ENCODE measurements around the gene ABHD16B.
"Not testable (repeated sequence)": the region's sequence is repeated elsewhere in the genome, so short reads cannot be mapped to it uniquely, and the experiment has no call there.

ABHD16B gene

DNA sequence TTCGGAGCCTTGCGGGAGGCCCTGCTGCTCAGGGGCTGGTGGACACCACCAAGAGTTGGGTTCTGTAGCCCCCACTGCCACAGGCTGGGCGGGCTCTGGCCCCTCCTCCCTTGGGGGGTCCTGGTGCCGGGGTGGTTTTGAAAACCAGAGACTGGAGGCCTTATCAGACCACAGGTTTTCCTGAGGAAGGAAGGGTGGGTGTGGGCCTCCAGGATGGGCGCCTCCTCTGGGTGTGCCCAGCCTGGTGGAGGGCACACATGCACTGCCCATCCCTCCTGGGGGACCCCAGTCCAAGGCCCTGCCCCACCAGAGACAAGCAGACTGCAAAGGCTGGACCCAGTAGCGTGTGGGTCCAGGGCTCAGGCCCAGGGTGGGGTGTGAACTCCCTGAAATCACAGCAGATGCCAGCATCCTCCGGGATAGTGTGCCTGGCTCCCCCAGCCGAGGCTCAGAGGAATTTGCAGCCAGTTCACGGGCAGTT is 16.7 kb upstream of the ABHD16B start:
- H3K9ac ChIP-seq, result peak overlapping the region; percentile 15; the same call in 1 of the 2 replicates
- H3K36me3 ChIP-seq, result no peaks in the 10 kb centered on the region
- no peaks in the 10 kb centered on the region for H3K9me3 ChIP-seq
- no peak for TF ChIP-seq Cebpa-rat (IDR thresholded peaks at IDR 0.05)
- peaks cover 91% of the 10 kb centered on the region for H3K4me1 ChIP-seq
- H4K20me1 ChIP-seq, result peaks cover 14% of the 10 kb centered on the region; the same call in 1 of the 2 replicates
- H3K27ac ChIP-seq, result peak overlapping the region; percentile 31; the same call in 1 of the 2 replicates
- peak overlapping the region; percentile 44 for H3K4me3 ChIP-seq
- H3K4me2 ChIP-seq, result peak overlapping the region; percentile 96
- H3K27me3 ChIP-seq, result no peaks in the 10 kb centered on the region

DNA sequence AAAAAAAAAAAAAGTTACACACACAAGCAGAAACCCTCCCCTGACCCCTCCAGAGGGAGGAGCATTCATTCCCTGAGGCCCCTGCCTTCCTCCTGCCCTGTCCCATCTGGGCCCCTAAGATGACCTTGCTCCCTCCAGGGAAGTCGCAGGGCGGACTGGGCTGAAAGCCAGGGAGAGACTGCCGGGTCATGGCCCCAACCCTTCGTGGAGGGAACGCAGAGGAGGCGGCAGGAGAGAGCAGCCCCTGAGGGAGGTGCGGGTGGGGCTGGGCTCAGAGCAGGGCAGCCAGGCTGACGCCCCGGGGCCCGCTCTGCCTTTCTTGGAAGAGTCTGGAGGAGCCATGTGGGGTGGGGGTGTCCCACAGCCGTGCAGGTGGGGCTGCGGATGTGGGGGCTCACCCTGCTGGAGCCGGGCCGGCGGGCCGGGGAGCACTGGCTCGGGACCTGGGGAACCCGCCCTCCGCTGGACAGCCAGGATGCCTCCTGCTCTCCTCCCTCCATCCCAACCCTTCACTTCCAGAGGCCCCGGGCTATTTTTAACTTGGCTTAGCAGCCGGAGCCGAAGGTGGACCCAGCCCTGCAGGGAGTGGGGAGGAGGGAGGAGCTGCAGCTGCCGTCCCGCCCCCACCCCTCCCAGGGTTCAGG is 15.0 kb upstream of the ABHD16B start:
- peak overlapping the region; percentile 44 for H3K27ac ChIP-seq
- 0 out of 2 replicates have a peak overlapping the region, but pooled peaks have one; percentile 18 for H3K4me3 ChIP-seq
- peaks cover 83% of the 10 kb centered on the region for H3K4me1 ChIP-seq
- H3K36me3 ChIP-seq, result no peaks in the 10 kb centered on the region
- H4K20me1 ChIP-seq, result peaks cover 14% of the 10 kb centered on the region; the same call in 1 of the 2 replicates
- H3K9me3 ChIP-seq, result 0 out of 2 replicates have a peak, but pooled peaks cover 4% of the 10 kb centered on the region
- TF ChIP-seq Cebpa-rat (IDR thresholded peaks at IDR 0.05), result no peak
- H3K9ac ChIP-seq, result no peak overlapping the region
- H3K4me2 ChIP-seq, result peak overlapping the region; percentile 96
- H3K27me3 ChIP-seq, result no peaks in the 10 kb centered on the region

DNA sequence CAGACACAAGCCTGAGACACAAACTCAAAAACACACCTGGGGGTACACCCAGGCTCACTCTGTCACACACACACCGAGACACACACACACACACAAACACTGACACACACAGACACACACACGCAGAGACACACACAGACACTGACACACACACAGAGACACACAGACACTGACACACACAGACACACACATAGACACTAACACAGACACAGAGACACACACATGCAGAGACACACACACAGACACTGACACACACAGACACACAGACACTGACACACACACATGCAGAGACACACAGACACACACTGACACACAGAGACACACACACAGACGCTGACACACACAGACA is 14.4 kb upstream of the ABHD16B start:
- no peak overlapping the region for H3K9ac ChIP-seq
- H3K4me3 ChIP-seq, result no peak overlapping the region
- no peak for TF ChIP-seq Cebpa-rat (IDR thresholded peaks at IDR 0.05)
- peak overlapping the region; percentile 96 for H3K4me2 ChIP-seq
- H3K27me3 ChIP-seq, result no peaks in the 10 kb centered on the region
- H3K4me1 ChIP-seq, result peaks cover 80% of the 10 kb centered on the region
- 0 out of 2 replicates have a peak, but pooled peaks cover 4% of the 10 kb centered on the region for H3K9me3 ChIP-seq
- H4K20me1 ChIP-seq, result peaks cover 14% of the 10 kb centered on the region; the same call in 1 of the 2 replicates
- peak overlapping the region; percentile 72; the same call in 1 of the 2 replicates for H3K27ac ChIP-seq
- H3K36me3 ChIP-seq, result no peaks in the 10 kb centered on the region

DNA sequence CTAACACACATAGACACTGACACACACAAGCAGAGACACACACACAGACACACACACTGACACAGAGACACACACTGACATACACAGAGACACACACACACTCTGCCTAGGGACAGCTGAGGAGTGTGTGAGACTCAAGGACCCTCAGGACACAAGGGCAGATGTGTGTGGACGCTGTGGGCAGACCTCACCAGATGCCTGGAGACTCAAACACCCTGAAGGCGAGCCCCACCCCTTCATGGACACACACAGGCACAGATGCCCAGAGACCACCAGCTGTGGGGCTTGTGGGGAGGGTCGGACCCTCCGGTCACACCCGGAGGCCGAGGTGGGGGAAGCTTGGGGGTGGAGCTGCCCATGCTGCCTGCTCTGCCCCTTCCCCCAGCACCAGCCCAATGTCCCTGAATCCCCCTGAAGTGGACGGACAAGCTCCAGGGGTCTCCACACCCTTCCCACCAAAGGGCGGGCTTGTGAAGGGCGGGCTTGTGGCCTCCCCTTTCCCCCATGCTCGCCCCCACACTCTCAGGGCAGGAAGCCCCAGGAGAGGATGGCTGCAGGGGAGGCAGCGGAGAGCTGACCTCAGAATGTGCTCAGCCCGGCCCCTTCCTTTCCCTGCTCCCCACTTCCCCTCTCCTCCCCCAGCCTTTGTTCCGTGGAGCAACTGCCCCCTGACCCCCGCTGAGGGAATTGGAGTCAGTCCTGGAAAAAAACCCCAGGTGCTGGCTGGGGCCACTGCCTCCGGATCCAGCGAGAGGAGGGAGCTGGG is 13.9 kb upstream of the ABHD16B start:
- Histone ChIP-seq H4K20me1 (peaks cover 14% of the 10 kb centered on the region; the same call in 1 of the 2 replicates), H3K27ac (peak overlapping the region; percentile 72), H3K4me1 (peaks cover 74% of the 10 kb centered on the region), H3K9ac (peak overlapping the region; percentile 29; the same call in 1 of the 2 replicates), H3K4me2 (peak overlapping the region; percentile 96), H3K9me3 (0 out of 2 replicates have a peak, but pooled peaks cover 4% of the 10 kb centered on the region), H3K27me3 (no peaks in the 10 kb centered on the region), H3K36me3 (no peaks in the 10 kb centered on the region), H3K4me3 (no peak overlapping the region)
- TF ChIP-seq Cebpa-rat (IDR thresholded peaks at IDR 0.05), result no peak

DNA sequence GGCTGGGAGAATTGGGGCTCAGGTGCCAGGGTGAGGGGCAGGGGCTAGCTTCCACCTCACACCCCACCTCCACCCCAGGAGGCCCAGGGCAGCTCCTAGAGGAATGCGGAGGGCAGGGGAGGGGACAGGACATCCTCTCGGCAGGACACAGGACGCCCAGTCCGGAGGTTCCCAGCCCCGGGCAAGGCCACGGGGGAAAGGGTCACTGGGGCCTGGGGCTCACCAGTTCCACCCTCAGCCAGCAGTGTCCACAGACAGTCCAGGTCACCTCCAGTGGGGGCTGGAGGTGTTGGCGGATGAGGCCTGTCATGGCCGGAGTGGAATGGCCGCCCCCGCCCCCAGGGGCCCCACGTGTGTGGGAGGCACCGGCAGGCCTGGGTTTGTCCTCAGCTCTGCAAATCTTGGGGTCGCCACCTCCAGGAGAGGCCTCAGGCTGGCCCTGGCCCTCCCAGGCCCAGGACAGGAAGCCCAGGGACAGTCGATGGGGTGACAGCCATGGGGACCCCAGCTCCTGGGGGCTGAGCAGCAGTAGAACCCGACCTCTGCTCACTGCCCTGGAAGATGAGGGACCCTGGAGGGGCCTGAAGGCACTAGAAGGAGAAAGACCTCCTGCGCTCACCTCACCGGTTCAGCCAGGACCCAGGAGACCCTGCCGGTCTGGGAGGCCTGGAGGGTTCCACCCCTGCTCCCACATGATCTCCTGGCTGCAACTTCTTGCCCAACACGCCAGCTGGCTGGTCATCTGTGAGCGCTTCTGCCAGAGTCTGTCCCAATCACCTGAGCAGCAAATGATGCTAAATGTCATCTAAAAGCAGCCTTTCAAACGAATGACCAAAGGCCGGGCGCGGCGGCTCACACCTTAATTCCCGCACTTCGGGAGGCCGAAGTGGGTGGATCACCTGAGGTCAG is 13.0 kb upstream of the ABHD16B start:
- H3K4me3 ChIP-seq, result no peak overlapping the region
- no peak for TF ChIP-seq Cebpa-rat (IDR thresholded peaks at IDR 0.05)
- no peaks in the 10 kb centered on the region for H3K27me3 ChIP-seq
- peak overlapping the region; percentile 96 for H3K4me2 ChIP-seq
- H4K20me1 ChIP-seq, result peaks cover 13% of the 10 kb centered on the region; the same call in 1 of the 2 replicates
- peak overlapping the region; percentile 29; the same call in 1 of the 2 replicates for H3K9ac ChIP-seq
- 0 out of 2 replicates have a peak, but pooled peaks cover 4% of the 10 kb centered on the region for H3K9me3 ChIP-seq
- peak overlapping the region; percentile 72 for H3K27ac ChIP-seq
- H3K36me3 ChIP-seq, result no peaks in the 10 kb centered on the region
- peaks cover 66% of the 10 kb centered on the region for H3K4me1 ChIP-seq

DNA sequence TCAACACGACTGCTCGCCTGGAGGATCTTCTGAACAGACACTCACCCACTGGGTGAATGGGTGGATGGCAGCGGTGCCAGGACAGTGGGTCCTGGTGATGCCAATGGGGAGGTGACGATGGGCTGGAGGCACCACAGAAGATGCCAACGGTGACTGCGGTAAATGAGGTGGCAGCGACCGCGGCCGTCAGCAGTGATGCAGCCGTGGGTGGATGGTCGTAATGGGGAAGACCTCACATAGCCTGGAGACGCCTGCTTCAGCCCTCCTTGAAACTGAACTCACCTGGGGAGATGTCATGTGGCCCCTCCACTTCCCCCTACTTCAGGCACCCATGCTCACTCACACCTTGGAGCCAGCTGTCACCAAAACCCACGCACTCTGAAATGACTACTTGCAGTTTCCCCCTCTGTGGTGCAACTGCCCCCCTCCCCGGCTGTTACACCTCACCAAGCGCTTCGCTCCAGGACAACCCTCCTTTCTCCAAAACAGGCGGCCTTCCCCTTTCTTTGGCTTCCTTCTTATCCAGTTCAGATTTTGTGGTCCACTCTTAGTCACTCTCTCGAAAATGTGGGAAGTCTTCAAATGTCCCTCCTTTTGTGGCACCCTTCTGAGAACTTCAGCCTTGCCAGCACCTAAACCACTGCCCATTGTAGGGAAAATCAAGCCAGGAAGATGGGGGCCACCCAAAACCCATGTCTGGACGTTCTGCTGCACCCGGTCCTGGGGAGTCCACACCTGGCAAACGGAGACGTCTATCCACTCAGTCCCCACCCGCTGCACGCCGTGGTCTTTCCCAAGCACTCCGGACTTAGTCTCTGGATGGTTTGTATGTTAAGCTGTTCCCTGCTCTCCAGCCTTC is 10.4 kb upstream of the ABHD16B start:
- Histone ChIP-seq H4K20me1 (no peaks in the 10 kb centered on the region), H3K9ac (no peak overlapping the region), H3K4me3 (no peak overlapping the region), H3K9me3 (0 out of 2 replicates have a peak, but pooled peaks cover 4% of the 10 kb centered on the region), H3K4me2 (peak overlapping the region; percentile 43), H3K27me3 (no peaks in the 10 kb centered on the region), H3K36me3 (no peaks in the 10 kb centered on the region), H3K27ac (no peak overlapping the region), H3K4me1 (peaks cover 65% of the 10 kb centered on the region)
- TF ChIP-seq Cebpa-rat (IDR thresholded peaks at IDR 0.05), result no peak

DNA sequence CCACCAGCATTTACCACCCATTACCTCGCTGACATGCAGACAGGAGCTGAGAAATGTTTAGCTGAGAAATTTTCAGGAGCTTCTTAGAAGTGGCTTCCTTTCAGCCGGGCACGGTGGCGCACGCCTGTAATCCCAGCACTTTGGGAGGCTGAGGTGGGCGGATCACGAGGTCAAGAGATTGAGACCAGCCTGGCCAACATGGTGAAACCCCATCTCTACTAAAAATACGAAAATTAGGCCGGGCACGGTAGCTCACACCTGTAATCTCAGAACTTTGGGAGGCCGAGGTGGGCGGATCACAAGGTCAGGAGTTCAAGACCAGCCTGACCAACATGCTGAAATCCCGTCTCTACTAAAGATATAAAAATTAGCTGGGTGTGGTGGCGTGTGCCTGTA is 9.8 kb upstream of the ABHD16B start:
- not testable (repeated sequence) for H3K9ac ChIP-seq, H3K27ac ChIP-seq, H3K27me3 ChIP-seq, H3K36me3 ChIP-seq, H3K4me3 ChIP-seq, H4K20me1 ChIP-seq, H3K9me3 ChIP-seq
- Histone ChIP-seq H3K4me1 (peaks cover 65% of the 10 kb centered on the region), H3K4me2 (peak overlapping the region; percentile 43; the same call in 1 of the 2 replicates)

DNA sequence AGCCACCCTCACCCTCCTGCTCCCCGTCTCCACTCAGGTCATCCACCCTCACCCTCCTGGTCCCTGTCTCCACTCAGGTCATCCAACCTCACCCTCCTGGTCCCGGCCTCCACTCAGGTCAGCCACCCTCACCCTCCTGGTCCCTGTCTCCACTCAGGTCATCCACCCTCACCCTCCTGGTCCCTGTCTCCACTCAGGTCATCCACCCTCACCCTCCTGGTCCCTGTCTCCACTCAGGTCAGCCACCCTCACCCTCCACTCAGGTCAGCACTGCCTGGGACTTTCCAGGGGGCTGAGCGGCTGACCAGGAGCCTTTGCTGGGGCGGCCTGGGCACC is 7.6 kb upstream of the ABHD16B start:
- peaks cover 66% of the 10 kb centered on the region for H3K4me1 ChIP-seq
- H3K4me3 ChIP-seq, H3K27me3 ChIP-seq, H4K20me1 ChIP-seq, H3K36me3 ChIP-seq, H3K9me3 ChIP-seq: not testable (repeated sequence)
- peak overlapping the region; percentile 97 for H3K4me2 ChIP-seq
- peak overlapping the region; percentile 71; the same call in 1 of the 2 replicates for H3K9ac ChIP-seq
- peak overlapping the region; percentile 81 for H3K27ac ChIP-seq

Measured in BLaER1 (cell line).